ENCODE results near the gene UGDH. TPM values are rescaled to one million over a fixed set of nuclear protein-coding genes. Genes with fewer than 3 reads are reported as not detected.

Gene UGDH
- total and polyA plus RNA-seq, 2 of the 13 experiments (the other 11 are each of a cell fraction or from before 2014, with no cell fraction given): 99.0 to 384 TPM

- TF ChIP-seq ZBTB33 (CRISPR knock-in tag; IDR thresholded peaks at IDR 0.05): 0 out of 2 replicates have a peak, but pooled peaks have one; percentile 32
- TF ChIP-seq HNF1B (CRISPR knock-in tag; IDR thresholded peaks at IDR 0.05): no peak
- no peak for TF ChIP-seq HNRNPL (IDR thresholded peaks at IDR 0.05; ENCODE audit: low read depth, low read length)
- TF ChIP-seq KAT7 (CRISPR knock-in tag; IDR thresholded peaks at IDR 0.05; ENCODE audit: borderline replicate concordance): no peak
- TF ChIP-seq TIGD3 (CRISPR knock-in tag; IDR thresholded peaks at IDR 0.05; ENCODE audit: borderline replicate concordance): no peak
- TF ChIP-seq ZXDC (CRISPR knock-in tag; IDR thresholded peaks at IDR 0.05): no peak
- no peak for TF ChIP-seq KMT2B (CRISPR knock-in tag; IDR thresholded peaks at IDR 0.05)
Observed at GRCh38 chr4:39539089-39539611, 11.9 kb upstream of the UGDH start (continued).
